Measurements from ENCODE around the gene NKX6-2.

GRCh38 chr10:132815168-132815857, 29.4 kb upstream of the NKX6-2 start:
- TF ChIP-seq POLR2A (IDR thresholded peaks at IDR 0.05; ENCODE audit: extremely low read depth, insufficient read length), result no peak
- TF ChIP-seq, protein P1, sequence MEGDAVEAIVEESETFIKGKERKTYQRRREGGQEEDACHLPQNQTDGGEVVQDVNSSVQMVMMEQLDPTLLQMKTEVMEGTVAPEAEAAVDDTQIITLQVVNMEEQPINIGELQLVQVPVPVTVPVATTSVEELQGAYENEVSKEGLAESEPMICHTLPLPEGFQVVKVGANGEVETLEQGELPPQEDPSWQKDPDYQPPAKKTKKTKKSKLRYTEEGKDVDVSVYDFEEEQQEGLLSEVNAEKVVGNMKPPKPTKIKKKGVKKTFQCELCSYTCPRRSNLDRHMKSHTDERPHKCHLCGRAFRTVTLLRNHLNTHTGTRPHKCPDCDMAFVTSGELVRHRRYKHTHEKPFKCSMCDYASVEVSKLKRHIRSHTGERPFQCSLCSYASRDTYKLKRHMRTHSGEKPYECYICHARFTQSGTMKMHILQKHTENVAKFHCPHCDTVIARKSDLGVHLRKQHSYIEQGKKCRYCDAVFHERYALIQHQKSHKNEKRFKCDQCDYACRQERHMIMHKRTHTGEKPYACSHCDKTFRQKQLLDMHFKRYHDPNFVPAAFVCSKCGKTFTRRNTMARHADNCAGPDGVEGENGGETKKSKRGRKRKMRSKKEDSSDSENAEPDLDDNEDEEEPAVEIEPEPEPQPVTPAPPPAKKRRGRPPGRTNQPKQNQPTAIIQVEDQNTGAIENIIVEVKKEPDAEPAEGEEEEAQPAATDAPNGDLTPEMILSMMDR (IDR thresholded peaks at IDR 0.05; ENCODE audit: low read depth, low read length), result no peak
- TF ChIP-seq, protein P2, sequence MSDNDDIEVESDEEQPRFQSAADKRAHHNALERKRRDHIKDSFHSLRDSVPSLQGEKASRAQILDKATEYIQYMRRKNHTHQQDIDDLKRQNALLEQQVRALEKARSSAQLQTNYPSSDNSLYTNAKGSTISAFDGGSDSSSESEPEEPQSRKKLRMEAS (IDR thresholded peaks at IDR 0.05; ENCODE audit: low read depth, low read length), result no peak
